ENCODE results near the gene PRKAR1B. TPM values are rescaled to one million over a fixed set of nuclear protein-coding genes. Genes with fewer than 3 reads are reported as not detected.

PRKAR1B gene
- total RNA-seq, 1 donor from 2014 or later, result 21.7 TPM

DNA sequence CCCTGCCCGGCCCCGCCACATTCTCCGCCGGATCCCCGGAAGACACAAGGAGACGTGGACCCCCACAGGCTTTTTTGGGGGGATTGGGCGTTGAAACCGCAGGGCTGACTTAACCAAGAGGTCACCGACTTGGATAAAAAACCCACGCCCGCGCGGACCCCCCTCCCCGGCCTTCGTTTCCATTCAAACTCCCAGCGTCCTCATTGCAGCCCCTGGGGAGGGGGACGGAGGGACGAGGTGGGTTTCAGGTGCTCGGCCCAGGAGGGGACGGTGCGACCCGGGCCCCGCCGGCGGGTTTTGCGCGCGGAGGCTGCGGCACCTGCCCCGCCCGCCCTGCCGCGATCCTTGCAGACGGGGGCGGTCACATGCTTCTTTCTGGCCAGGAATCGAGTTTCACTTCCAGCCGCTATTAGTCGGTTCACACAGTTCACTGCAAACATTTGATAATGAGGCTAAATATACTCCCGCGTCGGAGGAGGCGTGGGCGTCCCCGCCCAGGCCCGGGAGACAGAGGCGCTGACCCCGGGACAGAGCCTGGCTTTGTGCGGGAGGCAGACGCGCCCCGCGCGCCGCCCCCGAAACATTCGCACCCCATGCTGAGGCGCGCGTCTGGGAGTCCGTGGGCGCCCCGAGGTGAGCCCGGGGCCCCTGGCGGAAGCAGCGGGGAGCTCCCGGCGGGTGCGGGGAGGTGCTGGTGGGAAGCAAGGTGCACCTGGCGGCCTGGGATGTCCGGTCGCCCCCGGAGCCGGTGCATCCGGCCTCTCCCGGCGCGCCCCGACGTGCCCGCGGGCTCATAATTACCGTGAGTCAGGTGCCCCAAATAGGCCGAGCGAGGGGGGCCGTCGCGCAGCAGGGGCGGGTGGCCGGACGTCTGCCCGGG, 204.8 kb downstream of the PRKAR1B start:
- peaks cover 2% of the 10 kb centered on the region for H3K27me3 Mint-ChIP-seq (ENCODE audit: unreplicated experiment)
- no peak overlapping the region for H3K4me3 Mint-ChIP-seq (ENCODE audit: unreplicated experiment)
- TF ChIP-seq, protein P1, sequence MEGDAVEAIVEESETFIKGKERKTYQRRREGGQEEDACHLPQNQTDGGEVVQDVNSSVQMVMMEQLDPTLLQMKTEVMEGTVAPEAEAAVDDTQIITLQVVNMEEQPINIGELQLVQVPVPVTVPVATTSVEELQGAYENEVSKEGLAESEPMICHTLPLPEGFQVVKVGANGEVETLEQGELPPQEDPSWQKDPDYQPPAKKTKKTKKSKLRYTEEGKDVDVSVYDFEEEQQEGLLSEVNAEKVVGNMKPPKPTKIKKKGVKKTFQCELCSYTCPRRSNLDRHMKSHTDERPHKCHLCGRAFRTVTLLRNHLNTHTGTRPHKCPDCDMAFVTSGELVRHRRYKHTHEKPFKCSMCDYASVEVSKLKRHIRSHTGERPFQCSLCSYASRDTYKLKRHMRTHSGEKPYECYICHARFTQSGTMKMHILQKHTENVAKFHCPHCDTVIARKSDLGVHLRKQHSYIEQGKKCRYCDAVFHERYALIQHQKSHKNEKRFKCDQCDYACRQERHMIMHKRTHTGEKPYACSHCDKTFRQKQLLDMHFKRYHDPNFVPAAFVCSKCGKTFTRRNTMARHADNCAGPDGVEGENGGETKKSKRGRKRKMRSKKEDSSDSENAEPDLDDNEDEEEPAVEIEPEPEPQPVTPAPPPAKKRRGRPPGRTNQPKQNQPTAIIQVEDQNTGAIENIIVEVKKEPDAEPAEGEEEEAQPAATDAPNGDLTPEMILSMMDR (IDR thresholded peaks at IDR 0.05; ENCODE audit: unreplicated experiment), result no peak
- H3K27ac Mint-ChIP-seq (ENCODE audit: unreplicated experiment), result no peak overlapping the region
- peaks cover 5% of the 10 kb centered on the region for H3K4me1 Mint-ChIP-seq (ENCODE audit: unreplicated experiment)
- no peaks in the 10 kb centered on the region for H3K9me3 Mint-ChIP-seq (ENCODE audit: unreplicated experiment)
- no peaks in the 10 kb centered on the region for H3K36me3 Mint-ChIP-seq (ENCODE audit: low read depth, unreplicated experiment)
- DNase-seq (ENCODE audit: low spot score), result no peak

GRCh38 chr7:521221-522070, 205.6 kb downstream of the PRKAR1B start:
- H3K4me1 Mint-ChIP-seq (ENCODE audit: unreplicated experiment), result peaks cover 5% of the 10 kb centered on the region
- peaks cover 2% of the 10 kb centered on the region for H3K27me3 Mint-ChIP-seq (ENCODE audit: unreplicated experiment)
- no peaks in the 10 kb centered on the region for H3K36me3 Mint-ChIP-seq (ENCODE audit: low read depth, unreplicated experiment)
- no peak overlapping the region for H3K4me3 Mint-ChIP-seq (ENCODE audit: unreplicated experiment)
- H3K27ac Mint-ChIP-seq (ENCODE audit: unreplicated experiment), result no peak overlapping the region
- peak; percentile 36 for DNase-seq (ENCODE audit: low spot score)
- H3K9me3 Mint-ChIP-seq (ENCODE audit: unreplicated experiment), result no peaks in the 10 kb centered on the region
- TF ChIP-seq, protein P1 (IDR thresholded peaks at IDR 0.05; ENCODE audit: unreplicated experiment), result no peak

GRCh38 chr7:520503-521161, 206.4 kb downstream of the PRKAR1B start:
- Mint-ChIP-seq H3K4me3 (ENCODE audit: unreplicated experiment) (no peak overlapping the region), H3K27ac (ENCODE audit: unreplicated experiment) (no peak overlapping the region), H3K27me3 (ENCODE audit: unreplicated experiment) (peaks cover 8% of the 10 kb centered on the region), H3K4me1 (ENCODE audit: unreplicated experiment) (peaks cover 5% of the 10 kb centered on the region), H3K9me3 (ENCODE audit: unreplicated experiment) (no peaks in the 10 kb centered on the region), H3K36me3 (ENCODE audit: low read depth, unreplicated experiment) (no peaks in the 10 kb centered on the region)
- TF ChIP-seq, protein P1 (IDR thresholded peaks at IDR 0.05; ENCODE audit: unreplicated experiment), result no peak
- DNase-seq (ENCODE audit: low spot score), result no peak

- Mint-ChIP-seq H3K4me3 (ENCODE audit: unreplicated experiment) (peak within 1 kb of the TSS; percentile 79), H3K27me3 (ENCODE audit: unreplicated experiment) (peaks cover 11% of the 10 kb centered on the region), H3K27ac (ENCODE audit: unreplicated experiment) (no peak within 1 kb of the TSS), H3K36me3 (ENCODE audit: low read depth, unreplicated experiment) (no peaks in the 10 kb centered on the region), H3K4me1 (ENCODE audit: unreplicated experiment) (peaks cover 5% of the 10 kb centered on the region), H3K9me3 (ENCODE audit: unreplicated experiment) (no peaks in the 10 kb centered on the region)
- peak; percentile 57 for DNase-seq (ENCODE audit: low spot score)
- TF ChIP-seq, protein P1 (IDR thresholded peaks at IDR 0.05; ENCODE audit: unreplicated experiment), result no peak
Measured at GRCh38 chr7:519484-520390, 207.3 kb downstream of the PRKAR1B start, which contains the start of gene PDGFA. PDGFA (minus strand) TSS chr7:519846; CDS start chr7:519001, 845 bp downstream.

Data from endothelial cell (in vitro differentiated cells).